NCI-H345 (cell line): ENCODE results near the gene SCAMP5.

ENCODE experiments used
- DNase-seq: peaks from one replicate; lab custom pipeline; 2025; lab: John Stamatoyannopoulos, UW

Gene SCAMP5

GRCh38 chr15:75023181-75023871, 28.0 kb downstream of the SCAMP5 start, which contains the start of gene PPCDC:
Gene PPCDC (plus strand): TSS chr15:75023590. CDS start chr15:75028319, 4,729 bp downstream.
- peak; percentile 93 for DNase-seq

GRCh38 chr15:75023872-75024636, 28.7 kb downstream of the SCAMP5 start:
- no peak for DNase-seq

- DNase-seq = no peak
Observed at GRCh38 chr15:75025107-75025506, 29.7 kb downstream of the SCAMP5 start.

GRCh38 chr15:75025548-75026260, 30.3 kb downstream of the SCAMP5 start:
- DNase-seq = no peak

- DNase-seq = no peak
Observed at GRCh38 chr15:75027551-75027950, 32.2 kb downstream of the SCAMP5 start.

- no peak for DNase-seq
Observed at GRCh38 chr15:75028991-75029377, 33.6 kb downstream of the SCAMP5 start.

- peak; percentile 38 for DNase-seq
Observed at GRCh38 chr15:75029378-75030022, 34.1 kb downstream of the SCAMP5 start.

- no peak for DNase-seq
Observed at GRCh38 chr15:75030023-75030413, 34.7 kb downstream of the SCAMP5 start.

- no peak for DNase-seq
Observed at GRCh38 chr15:75030424-75030823, 35.1 kb downstream of the SCAMP5 start.

GRCh38 chr15:75031848-75032247, 36.5 kb downstream of the SCAMP5 start:
- DNase-seq = no peak

- DNase-seq = no peak
Observed at GRCh38 chr15:75032395-75032794, 37.0 kb downstream of the SCAMP5 start.

GRCh38 chr15:75033809-75034208, 38.4 kb downstream of the SCAMP5 start:
- DNase-seq = no peak

GRCh38 chr15:75034615-75035014, 39.3 kb downstream of the SCAMP5 start:
- no peak for DNase-seq

GRCh38 chr15:75036212-75036616, 40.9 kb downstream of the SCAMP5 start:
- DNase-seq = no peak

GRCh38 chr15:75037685-75038084, 42.3 kb downstream of the SCAMP5 start:
- no peak for DNase-seq

- no peak for DNase-seq
Observed at GRCh38 chr15:75038231-75038630, 42.9 kb downstream of the SCAMP5 start.

- no peak for DNase-seq
Observed at GRCh38 chr15:75042730-75043508, 47.6 kb downstream of the SCAMP5 start.

- no peak for DNase-seq
Observed at GRCh38 chr15:75043509-75044257, 48.3 kb downstream of the SCAMP5 start.

- DNase-seq = no peak
Observed at GRCh38 chr15:75044258-75044878, 49.0 kb downstream of the SCAMP5 start.

- no peak for DNase-seq
Observed at GRCh38 chr15:75045332-75046015, 50.1 kb downstream of the SCAMP5 start.
